NCI-H345 treated with DMSO at 0.1 percent for 48 hours (cell line): ENCODE data around the gene MGME1.
"Not testable (repeated sequence)": the region's sequence is repeated elsewhere in the genome, so short reads cannot be mapped to it uniquely, and the experiment has no call there.

ENCODE experiments used
- DNase-seq: peaks from one replicate; lab custom pipeline; 2025; ENCODE audit not compliant: unreplicated experiment; lab: John Stamatoyannopoulos, UW

MGME1 gene

GRCh38 chr20:17959257-17959627, 9.6 kb upstream of the MGME1 start:
- no peak for DNase-seq

DNA sequence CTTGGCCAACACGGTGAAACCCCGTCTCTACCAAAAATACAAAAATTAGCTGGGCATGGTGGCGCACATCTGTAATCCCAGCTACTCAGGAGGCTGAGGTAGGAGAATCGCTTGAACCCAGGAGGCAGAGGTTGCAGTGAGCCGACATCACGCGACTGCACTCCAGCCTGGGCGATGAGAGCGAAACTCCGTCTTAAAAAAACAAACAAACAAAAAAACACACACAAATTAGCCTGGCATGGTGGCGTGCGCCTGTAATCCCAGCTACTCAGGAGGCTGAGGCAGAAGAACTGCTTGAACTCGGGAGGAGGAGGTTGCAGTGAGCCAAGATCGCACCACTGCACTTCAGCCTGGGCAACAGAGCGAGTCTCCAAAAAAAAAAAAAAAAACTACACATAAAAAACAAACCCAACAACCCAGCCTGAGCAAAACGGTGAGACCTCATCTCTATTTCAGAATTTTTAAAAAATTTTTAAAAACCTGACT, 8.4 kb upstream of the MGME1 start:
- DNase-seq: not testable (repeated sequence)

DNA sequence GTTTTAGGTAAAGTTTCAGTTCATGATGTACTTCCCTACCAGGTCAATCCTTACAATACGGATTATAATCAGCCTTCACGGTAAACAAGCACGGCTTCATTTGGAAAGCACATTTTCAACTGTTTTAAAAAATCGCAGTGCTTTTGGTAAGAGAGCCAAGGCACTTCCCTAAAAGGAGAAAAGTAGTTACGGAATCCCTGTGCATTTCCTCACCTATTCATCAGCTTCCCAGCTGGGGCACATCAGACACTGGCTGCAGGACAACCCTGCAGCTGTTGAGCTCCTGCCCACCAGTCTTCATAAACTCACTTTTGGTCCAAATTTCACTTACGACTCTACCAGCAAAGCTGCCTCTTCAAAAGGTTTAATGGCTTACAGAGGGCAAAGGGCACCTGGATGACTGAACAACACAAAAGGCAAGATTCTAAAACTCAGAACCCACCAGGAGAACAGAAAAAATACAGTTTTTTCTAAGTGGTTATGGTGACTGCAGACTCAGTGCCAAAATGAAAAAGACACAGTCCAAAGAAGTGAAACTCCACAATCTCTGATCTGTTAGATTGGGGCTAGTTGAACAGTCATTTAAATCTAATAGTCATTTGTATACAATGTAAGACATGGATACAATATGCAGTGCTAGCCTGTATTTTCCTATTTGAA, 7.8 kb upstream of the MGME1 start:
- DNase-seq: no peak

- DNase-seq: no peak
Observed at GRCh38 chr20:17961587-17961940, 7.3 kb upstream of the MGME1 start.

GRCh38 chr20:17963114-17963897, 5.5 kb upstream of the MGME1 start:
- DNase-seq: no peak

DNA sequence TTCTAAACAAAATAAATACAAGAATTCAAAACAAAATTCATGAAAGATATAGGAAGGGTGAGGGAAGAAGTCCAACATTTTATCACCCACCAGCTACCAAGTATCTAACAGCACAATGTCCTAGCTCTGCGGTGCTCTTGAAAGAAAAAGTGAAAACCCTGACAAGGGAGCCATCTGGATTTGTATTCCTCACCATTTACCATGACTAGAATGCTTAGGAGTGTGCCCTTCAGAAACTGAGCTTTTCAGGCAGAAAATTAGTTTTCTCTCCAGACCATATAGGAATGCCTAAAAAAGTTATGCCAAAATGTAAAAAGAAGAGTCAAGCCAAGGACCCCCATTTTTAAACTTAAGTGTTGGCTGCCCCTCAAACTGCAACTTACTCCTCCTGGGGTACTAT, 4.7 kb upstream of the MGME1 start:
- no peak for DNase-seq

GRCh38 chr20:17964632-17965031, 4.2 kb upstream of the MGME1 start:
- DNase-seq: no peak

DNA sequence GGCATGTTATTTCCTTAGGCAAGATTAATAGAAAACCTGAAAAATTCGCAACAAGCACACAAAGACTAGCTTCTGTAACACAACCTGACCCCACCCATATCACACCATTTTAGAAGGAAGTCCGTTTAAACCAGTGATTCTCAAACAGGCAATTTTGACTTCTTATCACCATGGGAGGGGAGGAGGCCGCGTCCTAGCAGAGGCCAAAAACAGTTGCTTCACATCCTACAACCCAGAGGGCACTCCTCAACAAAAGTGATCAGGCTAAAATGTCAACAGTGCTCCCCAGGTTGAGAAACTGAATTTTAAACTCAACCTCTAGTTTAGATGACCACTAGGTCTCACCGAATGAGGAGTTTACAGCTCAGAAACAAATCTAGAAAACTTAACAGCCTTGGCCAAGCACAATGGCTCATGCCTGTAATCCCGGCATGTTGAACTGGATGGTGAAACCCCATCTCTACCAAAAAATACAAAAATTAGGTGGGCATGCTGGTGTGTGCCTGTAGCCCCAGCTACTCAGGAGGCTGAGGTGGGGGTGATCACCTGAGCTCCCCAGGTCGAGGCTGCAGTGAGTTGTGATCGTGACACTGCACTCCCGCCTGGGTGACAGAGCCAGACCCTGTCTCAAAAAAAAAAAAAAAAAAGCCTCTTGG, 3.6 kb upstream of the MGME1 start:
- no peak for DNase-seq

DNA sequence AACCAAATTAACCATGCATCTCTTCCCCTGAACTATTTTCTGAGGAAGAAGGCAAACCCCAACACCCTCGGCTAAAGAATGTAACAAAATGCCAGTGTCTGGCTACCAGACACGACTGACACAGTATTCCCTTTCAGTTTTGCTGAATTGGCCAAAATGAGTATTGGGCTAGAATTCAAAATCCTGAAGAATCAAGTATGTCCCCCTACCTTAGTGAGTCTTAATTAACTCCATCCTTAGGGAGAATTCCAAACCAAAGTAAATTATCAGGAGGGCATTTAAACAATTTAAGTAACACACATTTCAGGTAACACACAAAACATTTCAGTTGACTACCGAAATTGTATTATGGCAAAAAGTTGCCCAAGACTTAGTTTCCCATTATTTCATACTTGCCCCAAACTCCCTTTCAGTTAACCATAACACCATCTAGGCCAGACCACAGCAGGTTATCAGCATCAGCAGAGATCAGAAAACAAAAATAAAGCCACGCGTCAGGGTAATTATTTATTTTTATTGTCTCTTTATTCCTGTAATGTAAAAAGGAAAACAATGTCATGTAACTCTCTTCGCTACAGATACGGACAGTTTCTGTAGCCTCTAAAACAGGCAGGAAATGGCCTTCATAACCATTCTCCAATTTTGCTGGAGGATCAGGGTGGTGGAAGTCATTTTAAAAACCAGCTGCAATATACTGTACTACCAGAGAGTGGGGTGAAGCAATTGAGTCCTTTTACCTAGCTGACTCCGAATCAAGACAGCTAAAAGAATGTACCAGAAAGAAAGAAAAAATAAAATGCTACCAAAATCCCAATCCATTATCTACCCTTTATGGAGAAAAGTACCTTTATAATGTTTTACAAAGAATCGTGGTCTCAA, 2.1 kb upstream of the MGME1 start:
- DNase-seq: no peak

- DNase-seq: no peak
Observed at GRCh38 chr20:17967521-17968365, 1.1 kb upstream of the MGME1 start.

DNA sequence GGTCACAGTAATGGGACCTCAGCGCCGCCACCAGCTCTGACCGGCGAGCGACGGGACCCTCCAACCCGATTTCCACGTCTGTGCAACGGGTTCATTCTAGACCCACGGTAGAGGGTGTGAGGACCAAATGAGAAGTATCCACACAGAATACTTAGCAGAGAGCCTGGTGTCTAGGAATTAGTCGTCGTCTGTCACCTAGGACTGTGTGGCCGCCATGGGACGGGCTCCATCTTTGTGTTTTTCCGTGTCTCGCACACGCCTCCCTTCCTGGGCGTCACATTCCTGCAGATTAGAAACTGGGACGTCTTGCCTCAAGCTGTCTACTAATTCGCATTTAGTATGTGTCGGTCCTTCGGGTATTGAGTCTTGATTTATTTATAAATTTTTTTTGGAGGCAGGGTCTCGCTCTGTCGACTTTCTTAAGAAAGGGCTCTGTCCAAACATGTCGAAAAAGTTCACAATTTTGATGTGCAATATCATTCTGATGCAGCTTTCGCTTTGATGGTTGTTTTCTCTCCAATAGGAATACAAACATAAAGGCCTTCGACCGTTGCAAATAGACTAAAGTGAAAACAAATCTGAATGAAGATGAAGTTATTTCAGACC, 563 bp downstream of the MGME1 start:
- no peak for DNase-seq

- DNase-seq: no peak
Observed at GRCh38 chr20:17969884-17970409, 1.1 kb downstream of the MGME1 start.

DNA sequence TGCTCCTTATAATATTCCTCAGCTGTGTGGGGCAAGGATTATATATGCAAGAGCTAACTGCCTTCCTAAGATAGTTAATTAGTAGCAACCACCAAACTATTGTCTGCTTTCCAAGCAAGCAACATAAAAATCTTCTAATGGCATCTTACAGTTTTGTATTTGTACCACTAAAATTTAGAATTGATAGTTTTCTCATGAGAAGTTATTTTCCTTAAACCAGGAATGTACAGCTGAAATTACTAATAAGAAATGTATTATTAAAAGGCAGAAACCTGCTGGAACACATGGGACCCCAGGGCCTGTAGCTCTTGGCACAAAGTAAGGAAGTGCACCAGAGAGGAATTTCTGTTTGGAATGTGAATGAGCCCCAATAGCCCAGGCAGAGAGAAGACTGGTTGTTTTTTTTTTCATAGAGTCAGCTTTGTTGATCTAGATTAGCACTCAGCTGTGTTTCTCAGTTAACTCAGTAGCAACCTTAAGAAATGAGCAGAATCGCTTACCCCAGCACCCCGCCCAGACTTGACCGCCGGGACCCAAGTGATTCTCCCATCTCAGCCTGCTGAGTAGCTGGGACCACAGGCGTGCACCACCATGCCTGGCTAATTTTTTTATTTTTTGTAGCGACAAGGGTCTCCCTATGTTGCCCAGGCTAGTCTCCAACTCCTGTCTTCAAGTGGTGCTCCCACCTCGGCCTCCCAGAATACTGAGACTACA, 2.6 kb downstream of the MGME1 start:
- DNase-seq: no peak

DNA sequence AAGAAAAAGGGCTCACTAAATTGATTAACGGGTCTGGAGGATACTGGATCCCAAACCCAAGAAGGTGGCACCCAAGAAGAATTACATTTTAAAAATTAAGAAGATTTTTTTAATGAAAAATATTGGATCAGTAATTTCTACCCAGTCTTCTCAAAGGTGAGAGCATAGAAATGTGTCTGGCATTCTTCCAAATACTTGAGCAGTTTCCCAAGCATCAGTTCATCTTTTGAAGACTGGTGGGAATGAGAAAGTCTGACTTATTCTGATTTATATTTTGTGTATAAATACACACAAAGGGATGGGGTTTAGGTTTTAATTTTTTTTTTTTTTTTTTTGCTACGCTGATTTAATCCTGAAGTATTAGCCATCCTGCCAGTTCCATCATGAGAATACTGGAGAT, 3.3 kb downstream of the MGME1 start:
- DNase-seq: no peak

- DNase-seq: no peak
Observed at GRCh38 chr20:17976305-17976704, 7.5 kb downstream of the MGME1 start.

- DNase-seq: no peak
Observed at GRCh38 chr20:17985388-17986018, 16.7 kb downstream of the MGME1 start.

GRCh38 chr20:17987988-17988387, 19.2 kb downstream of the MGME1 start:
- DNase-seq: no peak

DNA sequence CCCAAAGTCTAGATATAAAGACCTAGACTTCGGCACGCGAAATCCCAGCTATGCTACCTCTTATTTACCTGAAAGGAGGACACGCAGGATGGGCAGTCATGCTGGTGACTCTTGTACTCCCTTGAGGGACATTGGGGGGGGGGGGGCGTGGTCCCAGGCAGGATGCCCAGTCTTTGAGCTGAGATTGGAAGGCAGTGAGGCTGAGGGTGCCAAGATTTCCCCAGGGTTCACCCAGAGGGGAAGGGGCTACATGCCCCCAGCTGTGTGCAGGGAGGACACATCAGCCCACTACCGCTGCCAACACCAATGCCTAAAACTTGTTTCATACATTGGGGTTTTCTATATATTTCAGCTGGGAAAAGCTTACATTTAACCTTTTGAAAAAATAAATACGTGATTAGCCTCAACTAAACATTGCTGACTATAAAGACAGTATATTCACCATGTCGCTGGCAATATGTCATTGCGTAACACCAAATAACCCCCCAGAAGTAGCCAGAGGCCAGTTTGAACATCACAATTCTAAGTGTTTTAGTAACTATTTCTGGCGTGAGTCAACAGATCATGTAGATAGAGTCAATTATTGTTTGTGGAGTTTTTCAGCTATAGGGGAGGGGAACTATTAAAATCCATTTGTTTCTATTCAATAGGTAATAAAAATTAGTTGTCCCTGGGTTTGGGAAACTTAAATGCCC, 21.6 kb downstream of the MGME1 start:
- no peak for DNase-seq
